ENCODE results near the gene ABHD17B. TPM values are rescaled to one million over a fixed set of nuclear protein-coding genes. Genes with fewer than 3 reads are reported as not detected.
A peak's percentile ranks its signal among the peaks of the same experiment; 100 is the strongest.
"Not testable (repeated sequence)": the region's sequence is repeated elsewhere in the genome, so short reads cannot be mapped to it uniquely, and the experiment has no call there.

ABHD17B gene
- 20.5 TPM for total RNA-seq

- peaks cover 2 to 13% of the 10 kb centered on the region in 2 donors for H3K4me1 ChIP-seq
- no peaks in the 10 kb centered on the region for H3K36me3 ChIP-seq
- peak within 1 kb of the TSS; percentile 92 to 96 for H3K27ac ChIP-seq
- H3K9me3 ChIP-seq: no peaks in the 10 kb centered on the region
- intact Hi-C loops (cut with DNase I): loop anchor here (2.0 to 5.0 kb wide), 4 partner anchors 30 to 1499 kb away; partner anchors contain the start of genes CEMIP2 and KLF9
- peak; percentile 97 to 99 for DNase-seq (ENCODE audit: low spot score in 2 of 2)
- peak within 1 kb of the TSS; percentile 70 to 96 for H3K4me3 ChIP-seq
- TF ChIP-seq, protein P1, sequence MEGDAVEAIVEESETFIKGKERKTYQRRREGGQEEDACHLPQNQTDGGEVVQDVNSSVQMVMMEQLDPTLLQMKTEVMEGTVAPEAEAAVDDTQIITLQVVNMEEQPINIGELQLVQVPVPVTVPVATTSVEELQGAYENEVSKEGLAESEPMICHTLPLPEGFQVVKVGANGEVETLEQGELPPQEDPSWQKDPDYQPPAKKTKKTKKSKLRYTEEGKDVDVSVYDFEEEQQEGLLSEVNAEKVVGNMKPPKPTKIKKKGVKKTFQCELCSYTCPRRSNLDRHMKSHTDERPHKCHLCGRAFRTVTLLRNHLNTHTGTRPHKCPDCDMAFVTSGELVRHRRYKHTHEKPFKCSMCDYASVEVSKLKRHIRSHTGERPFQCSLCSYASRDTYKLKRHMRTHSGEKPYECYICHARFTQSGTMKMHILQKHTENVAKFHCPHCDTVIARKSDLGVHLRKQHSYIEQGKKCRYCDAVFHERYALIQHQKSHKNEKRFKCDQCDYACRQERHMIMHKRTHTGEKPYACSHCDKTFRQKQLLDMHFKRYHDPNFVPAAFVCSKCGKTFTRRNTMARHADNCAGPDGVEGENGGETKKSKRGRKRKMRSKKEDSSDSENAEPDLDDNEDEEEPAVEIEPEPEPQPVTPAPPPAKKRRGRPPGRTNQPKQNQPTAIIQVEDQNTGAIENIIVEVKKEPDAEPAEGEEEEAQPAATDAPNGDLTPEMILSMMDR (IDR thresholded peaks at IDR 0.05): no peak
- H3K27me3 ChIP-seq: no peaks in the 10 kb centered on the region
Observed at GRCh38 chr9:71911061-71911907, at the start of gene ABHD17B, which contains the start of gene C9orf85. Gene ABHD17B, minus strand, starts transcription at chr9:71911193. Its CDS starts 36,113 bp downstream, at chr9:71875080. Gene C9orf85, plus strand, starts transcription at chr9:71911639. Its CDS starts 96 bp downstream, at chr9:71911735.

DNA sequence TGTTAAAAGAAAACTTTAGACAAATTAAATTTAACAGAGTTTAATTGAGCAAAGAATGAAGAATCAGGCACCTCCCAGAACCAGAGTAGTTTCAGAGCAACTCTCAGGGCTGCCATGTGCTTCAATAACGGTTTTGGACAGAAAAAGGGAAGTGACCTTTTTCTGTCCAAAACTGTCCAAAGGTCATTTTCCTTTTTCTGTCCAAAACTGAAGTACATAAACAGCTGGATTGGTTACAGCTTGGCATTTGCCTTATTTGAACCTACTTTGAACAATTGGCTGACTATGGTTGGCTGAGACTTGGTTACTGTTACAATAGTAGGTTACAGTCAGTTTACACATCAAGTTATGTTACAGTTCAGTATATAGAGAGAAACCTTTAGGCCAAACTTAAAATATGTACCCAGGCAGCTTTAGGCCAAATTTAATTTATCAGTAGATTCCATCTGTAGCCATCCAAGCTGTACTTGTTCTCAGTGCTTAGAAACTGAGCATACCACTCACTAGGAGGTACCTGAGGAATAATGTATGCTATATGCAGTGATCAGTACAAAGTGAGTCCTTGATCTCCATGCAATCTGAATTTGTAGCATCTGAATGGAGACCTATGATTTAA is 44.4 kb upstream of the ABHD17B start:
- no peaks in the 10 kb centered on the region for H3K36me3 ChIP-seq
- TF ChIP-seq, protein P1 (IDR thresholded peaks at IDR 0.05): no peak
- intact Hi-C loops (cut with DNase I): no loop called here
- H3K4me3 ChIP-seq: no peak overlapping the region
- DNase-seq (ENCODE audit: low spot score in 2 of 2): no peak
- H3K4me1 ChIP-seq: no peaks in the 10 kb centered on the region
- H3K9me3 ChIP-seq: no peaks in the 10 kb centered on the region
- no peaks in the 10 kb centered on the region for H3K27me3 ChIP-seq
- no peak overlapping the region for H3K27ac ChIP-seq

DNA sequence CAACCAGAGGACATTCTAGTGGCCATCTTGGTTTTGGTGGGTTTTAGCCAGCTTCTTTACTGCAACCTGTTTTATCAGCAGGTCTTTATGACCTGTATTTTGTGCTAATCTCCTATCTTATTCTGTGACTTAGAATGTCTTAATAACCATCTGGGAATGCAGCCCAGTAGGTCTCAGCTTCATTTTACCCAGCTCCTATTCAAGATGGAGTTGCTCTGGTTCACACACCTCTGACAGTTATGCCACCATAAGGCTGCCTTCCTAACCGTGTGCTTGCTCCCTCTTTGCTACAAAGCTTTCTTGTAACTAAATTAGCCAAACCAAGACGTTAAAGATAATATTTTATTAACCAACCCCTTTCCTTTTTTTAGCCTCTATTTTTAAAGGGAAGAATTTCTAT is 43.7 kb upstream of the ABHD17B start:
- H3K36me3 ChIP-seq; H3K4me3 ChIP-seq; intact Hi-C loops (cut with DNase I); H3K4me1 ChIP-seq; H3K27me3 ChIP-seq; H3K27ac ChIP-seq; DNase-seq (ENCODE audit: low spot score in 2 of 2); H3K9me3 ChIP-seq: not testable (repeated sequence)

DNA sequence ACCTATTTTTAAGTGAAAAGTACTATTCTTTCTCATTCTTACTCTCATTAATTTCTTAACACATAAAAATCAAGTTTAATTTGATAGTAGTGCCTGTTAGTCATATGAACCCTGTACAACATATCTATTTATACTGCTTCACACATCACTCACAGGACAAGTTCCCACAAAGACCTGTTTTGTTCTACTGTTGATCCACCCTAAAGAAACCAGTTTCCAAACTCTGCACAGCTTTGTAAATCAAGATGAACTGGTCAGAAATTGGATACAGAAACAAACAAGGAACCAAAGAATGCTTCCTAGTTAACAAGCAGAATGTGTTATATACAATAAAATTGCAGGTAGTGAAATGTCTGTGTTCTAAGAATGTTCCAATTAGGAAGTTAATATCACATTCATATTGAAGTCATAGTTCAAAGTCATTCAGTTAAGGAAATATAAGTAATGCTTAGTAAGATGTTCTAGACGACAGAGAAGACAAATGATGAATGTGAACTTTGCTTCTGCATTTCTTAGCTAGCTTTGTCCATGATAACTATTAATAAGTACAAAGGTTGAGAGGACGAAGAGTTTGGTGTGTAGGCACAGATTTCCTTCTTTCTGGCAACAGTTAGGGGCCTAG is 33.9 kb upstream of the ABHD17B start:
- Histone ChIP-seq H3K27ac (no peak overlapping the region), H3K36me3 (peaks cover 0 to 4% of the 10 kb centered on the region in 2 donors), H3K4me1 (peaks cover 2 to 12% of the 10 kb centered on the region in 2 donors), H3K4me3 (no peak overlapping the region), H3K27me3 (no peaks in the 10 kb centered on the region), H3K9me3 (no peaks in the 10 kb centered on the region)
- TF ChIP-seq, protein P1 (IDR thresholded peaks at IDR 0.05): no peak
- DNase-seq (ENCODE audit: low spot score in 2 of 2): no peak
- intact Hi-C loops (cut with DNase I): no loop called here

- H3K27me3 ChIP-seq: no peaks in the 10 kb centered on the region
- intact Hi-C loops (cut with DNase I): loop anchor here (2.0 kb wide), 1 partner anchor 31 kb away; the partner anchor contains the start of genes ABHD17B and C9orf85
- H3K36me3 ChIP-seq: no peaks in the 10 kb centered on the region
- no peak for DNase-seq (ENCODE audit: low spot score in 2 of 2)
- TF ChIP-seq, protein P1 (IDR thresholded peaks at IDR 0.05): no peak
- H3K9me3 ChIP-seq: no peaks in the 10 kb centered on the region
- H3K4me3 ChIP-seq: no peak overlapping the region
- H3K27ac ChIP-seq: no peak overlapping the region
- peaks cover 2 to 14% of the 10 kb centered on the region in 2 donors for H3K4me1 ChIP-seq
Observed at GRCh38 chr9:71941998-71942567, 31.1 kb upstream of the ABHD17B start.
